Astrocyte of the hippocampus (primary cell): ENCODE data around the gene MTA3.
"Not testable (repeated sequence)": the region's sequence is repeated elsewhere in the genome, so short reads cannot be mapped to it uniquely, and the experiment has no call there.

Experiments
- DNase-seq: peaks from one replicate; pipeline ENCODE4 v3.0.0; 2011; ENCODE audit warnings: low read depth, low spot score

MTA3 gene

DNA sequence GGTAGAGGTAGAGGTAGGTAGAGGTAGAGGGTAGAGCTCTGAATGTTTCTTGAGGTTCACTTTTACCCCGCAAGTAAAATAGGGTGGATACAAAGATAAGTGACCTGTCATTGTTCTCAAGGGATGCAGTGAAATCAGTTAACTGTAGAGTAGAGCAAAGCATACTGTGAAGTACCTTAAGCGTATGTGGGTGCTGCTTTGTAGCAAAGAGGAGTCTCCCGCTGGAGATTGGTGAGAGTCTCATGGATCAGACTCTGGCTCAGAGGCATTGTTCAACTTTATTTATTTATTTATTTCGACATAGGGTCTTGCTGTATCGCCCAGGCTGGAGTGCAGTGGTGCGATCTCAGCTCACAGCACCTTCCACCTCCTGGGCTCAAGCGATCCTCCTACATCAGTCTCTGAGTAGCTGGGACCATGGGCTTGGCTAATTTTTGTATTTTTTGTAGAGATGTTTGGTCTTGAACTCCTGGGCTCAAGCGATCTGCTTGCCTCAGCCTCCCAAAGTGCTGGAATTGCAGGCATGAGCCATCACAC is 38.7 kb downstream of the MTA3 start:
- no peak for DNase-seq

DNA sequence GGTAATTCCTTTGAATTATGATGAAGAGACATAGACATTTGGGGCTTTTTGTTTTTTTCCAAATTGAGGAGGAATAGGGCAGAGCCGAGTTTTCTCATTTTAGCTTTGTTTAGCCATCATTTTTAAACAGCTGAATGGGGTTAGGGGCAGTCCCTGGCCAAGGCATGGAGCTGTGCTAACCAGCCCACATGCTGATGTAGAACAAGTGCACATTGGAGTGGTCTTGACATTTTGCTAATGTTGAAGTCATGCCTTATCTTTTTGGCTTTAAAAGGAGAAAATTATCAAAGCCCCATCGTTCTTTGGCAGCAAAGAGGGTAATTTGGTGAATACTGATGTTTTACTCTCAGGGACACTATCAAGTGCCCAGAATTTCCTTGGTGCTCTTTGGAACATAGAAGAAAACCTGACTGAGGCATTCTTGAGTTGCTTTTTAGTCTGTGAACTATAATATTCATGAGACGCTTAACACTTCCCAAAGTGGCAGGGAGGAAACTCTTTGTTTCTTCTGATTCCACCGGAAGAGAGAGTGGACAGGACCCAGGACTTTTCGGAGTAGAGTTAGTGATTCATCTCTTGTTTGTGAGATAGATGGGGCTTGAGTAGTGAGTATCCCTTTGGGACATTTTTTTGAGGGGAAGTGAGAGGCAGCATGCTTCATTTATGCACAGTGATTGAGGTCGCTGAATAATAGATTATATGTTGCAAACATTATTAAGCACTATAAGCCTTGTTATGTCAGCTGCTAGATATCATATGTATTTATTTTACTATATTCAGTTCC is 45.0 kb downstream of the MTA3 start:
- no peak for DNase-seq

DNA sequence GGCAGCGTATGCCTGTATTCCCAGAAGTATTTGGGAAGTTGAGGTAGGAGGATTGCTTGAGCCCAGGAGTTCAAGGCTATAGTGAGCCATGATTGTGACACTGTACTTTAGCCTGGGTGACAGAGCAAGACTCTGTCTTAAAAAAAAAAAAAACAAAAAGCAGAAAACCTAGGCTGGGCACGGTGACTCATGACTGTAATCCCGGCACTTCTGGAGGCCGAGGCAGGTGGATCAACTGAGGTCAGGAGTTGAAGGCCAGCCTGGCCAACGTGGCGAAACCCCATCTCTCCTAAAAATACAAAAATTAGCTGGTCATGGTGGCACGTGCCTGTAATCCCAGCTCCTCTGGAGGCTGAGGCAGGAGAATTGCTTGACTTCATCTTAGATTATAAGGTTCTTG is 46.4 kb downstream of the MTA3 start:
- no peak for DNase-seq

DNA sequence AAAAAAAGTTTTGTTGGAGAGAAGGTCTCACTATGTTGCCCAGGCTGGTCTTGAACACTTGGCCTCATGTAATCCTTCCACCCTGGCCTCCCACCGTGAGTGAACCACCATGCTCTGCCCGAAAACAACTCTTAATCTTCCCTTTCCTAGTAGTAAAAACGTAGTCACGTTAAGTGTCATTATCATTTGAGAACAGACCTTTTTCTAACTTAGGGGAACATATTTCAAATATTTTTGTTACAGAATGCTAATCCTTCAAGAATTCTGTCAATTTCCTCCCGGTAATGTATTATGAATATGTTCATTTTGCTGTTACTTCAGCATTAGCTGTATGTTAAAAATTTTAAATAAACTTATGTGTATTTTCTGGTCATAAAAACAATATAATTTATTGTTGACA is 49.7 kb downstream of the MTA3 start:
- no peak for DNase-seq

DNA sequence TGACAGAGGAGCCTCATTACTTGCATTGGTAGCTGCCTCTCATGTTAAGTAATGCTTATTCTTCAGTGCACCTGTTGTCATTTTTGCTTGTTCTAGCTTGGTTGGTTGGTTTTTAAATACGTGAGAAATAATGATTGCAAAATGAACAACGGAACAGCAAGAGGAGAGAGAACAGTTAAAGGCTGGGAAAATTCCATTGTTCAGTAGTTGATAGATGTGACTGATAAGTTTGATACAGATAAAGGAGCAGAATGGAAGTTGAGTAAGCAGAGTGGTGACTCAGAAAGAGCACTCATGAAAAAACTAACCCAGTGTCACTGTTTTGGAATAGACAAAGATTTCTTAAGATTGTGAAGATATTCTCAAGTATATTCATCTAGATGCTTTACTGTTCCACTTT is 50.5 kb downstream of the MTA3 start:
- DNase-seq = peak; percentile 28

DNA sequence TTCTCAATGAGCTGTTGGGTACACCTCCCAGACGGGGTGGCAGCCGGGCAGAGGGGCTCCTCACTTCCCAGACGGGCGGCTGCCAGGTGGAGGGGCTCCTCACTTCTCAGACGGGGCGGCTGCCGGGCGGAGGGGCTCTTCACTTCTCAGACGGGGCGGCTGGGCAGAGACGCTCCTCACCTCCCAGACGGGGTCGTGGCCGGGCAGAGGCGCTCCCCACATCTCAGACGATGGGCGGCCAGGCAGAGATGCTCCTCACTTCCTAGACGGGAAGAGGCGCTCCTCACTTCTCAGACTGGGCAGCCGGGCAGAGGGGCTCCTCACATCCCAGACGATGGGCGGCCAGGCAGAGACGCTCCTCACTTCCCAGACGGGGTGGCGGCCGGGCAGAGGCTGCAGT is 53.2 kb downstream of the MTA3 start:
- DNase-seq = not testable (repeated sequence)

DNA sequence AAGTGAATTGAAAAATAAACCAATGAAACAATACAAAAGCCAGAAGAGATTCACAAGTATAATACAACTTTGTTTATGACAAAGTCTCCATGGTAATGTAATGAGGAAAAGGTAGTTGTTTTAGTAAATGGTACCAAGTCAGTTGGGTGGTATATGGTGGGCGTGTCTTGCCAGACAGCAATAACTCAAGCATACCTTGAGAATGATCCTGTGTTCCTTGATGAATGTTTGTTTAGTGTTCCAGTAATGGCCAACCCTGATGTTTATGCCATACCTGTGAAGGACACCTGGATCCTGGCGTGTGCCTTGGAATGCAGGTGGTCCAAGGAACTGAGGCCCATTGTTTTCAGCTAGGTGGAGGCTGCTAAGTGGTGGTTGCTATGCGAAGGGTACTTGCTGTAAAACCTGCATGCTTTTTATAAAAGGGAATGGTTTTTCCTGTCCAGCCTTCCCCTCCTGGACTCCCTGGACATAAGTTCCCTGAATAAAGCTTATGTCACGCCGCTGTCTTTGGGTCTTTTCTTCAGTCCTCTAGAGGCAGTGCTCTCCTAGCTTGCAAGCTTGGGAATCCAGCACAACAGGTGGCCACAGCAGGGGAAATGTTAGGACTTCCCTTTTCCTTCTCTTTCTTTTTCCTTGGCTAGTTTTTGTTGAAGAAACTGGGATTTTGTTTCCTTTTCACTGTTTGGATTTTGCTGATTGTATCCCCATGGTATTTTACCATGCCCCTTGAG is 54.7 kb downstream of the MTA3 start:
- no peak for DNase-seq

DNA sequence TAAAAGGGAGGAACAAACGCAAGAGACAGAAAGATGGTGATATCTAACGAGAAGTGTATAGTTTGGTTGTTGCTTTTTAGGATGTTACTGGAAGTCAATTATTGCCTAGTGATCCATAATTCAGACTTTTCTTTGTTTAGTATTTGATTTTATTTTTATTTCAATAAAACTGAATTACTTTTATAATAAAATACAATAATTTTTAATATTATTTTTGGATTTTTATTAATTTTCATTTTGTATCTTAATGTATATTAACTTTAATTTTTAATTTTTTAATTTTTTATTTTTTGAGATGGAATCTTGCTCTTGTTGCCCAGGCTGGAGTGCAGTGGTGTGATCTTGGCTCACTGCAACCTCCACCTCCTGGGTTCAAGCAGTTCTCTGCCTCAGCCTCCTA is 55.6 kb downstream of the MTA3 start:
- no peak for DNase-seq

DNA sequence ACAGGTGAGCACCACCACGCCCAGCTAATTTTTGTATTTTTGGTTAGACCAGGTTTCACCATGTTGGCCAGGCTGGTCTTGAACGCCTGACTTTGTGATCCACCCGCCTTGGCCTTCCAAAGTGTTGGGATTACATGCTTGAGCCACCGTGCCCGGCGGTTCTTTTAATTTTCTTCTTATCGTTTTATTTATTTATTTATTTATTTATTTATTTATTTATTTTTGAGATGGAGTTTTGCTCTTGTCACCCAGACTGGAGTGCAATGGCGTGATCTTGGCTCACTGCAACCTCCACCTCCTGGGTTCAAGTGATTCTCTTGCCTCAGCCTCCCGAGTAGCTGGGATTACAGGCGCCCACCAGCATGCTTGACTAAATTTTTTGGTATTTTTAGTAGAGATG is 59.6 kb downstream of the MTA3 start:
- DNase-seq = not testable (repeated sequence)

DNA sequence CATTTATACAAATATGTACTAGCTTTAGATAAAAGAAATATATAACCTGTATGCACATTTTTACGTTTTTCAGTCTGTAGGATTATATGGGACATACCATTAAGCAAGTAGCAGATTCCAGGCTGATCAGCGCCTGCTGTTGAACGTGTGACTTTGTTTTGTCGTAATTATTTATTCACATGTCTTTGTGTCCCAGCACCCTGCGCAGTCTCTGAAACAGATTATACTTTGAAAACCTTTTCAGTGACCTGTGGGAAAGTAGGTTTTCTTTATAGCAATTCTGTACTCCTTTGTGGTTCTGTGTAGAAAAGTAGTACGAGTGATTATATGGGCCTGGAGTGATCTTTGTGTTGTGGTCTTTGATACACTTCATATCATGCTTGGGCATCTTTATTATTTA is 68.5 kb downstream of the MTA3 start:
- no peak for DNase-seq

DNA sequence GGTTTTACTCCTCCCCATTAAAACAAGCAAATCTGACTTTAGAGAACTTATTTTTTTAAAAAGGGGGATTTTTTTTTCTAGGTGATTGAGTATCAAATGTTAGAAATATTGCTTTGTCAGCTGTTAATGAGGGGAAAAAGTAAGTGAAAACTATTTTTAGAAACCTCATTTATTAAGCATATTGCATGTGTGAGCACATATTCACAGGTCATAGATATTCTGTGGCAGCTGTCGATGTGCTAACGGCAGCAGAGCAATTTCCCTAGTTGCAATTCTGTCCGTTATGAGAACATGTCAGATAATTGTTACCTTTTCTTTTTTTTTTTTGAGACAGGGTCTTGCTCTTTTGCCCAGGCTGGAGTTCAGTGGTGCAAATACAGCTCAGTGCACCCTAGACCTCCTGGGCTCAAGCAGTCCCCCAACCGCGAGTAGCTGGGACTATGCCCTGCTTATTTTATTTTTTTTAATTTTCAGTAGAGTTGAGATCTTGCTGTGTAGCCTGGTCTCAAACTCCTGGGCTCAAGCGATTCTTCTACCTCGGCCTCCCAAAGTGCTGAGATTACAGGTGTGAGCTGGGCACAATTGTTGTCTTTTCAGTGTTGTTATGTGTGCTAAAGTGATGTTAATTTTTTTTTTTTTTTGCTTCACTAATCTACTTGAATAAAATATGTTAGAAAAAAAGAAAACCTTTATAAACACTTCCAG is 69.8 kb downstream of the MTA3 start:
- DNase-seq = no peak

DNA sequence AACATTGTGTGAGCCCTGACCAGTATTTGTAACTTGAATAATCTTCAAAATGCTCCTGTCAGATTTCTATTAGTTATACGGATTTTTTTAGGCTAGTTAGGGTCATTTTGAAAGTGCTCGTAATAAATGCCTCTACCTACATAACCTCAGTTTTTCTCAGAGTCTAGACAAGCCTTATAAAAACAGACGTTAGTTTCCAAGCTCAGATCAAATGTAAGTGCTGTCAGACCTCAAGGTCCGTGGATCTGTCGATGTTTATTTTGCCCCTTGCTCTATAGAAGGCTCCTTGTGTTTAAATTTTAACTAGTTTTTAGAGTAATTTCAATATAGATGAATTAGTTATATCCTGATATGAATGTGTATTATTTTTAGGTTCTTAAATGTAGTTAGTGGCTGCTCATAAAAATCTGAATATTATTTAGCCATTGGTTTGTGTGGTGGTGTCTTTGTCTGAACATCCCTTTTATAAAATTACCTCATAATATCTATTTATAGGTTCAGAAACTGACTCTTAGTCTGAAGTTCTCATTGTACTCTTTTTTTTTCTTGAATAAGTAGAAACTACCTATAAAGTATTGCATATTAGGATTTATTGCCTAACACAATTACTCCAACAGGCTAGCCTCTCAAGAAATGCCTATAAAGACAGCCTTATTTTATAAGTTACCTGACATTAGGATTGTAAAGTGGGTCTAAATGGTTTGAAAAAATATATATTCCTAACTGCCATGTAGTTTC is 71.1 kb downstream of the MTA3 start:
- no peak for DNase-seq

DNA sequence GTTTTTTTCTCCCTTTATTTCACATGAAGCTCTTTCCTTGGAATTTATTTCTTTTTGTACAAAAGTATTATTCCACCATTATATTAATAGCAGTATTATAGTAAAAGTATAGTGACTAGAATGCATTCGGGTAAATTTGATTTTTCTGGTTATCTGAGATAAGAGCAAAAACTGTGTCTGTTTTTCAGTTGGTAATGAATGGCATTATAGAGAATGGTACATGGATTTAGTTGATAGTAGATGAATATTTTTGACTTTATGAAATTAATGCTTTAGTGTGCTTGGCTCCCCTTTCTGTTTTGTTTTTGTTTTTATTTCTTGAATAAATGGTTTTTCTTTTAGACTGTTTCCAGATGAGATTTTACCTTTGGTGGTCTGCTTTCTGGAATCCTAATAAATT is 71.8 kb downstream of the MTA3 start:
- DNase-seq = no peak

DNA sequence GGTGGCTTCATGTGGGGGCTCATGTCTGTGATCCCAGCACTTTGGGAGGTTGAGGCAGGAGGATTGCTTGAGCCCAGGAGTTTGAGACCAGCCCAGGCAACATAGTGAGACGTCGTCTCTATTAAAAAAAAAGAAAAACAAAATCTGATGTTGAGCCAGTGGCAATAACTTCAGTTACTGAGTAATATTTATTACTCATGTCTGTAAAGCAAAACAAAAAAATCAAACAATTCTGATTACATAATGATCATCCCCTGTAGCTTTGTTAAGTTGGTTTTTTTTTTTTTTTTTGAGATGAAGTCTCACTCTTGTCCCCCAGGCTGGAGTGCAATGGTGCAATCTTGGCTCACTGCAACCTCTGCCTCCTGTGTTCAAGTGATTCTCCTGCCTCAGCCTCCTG is 73.9 kb downstream of the MTA3 start:
- not testable (repeated sequence) for DNase-seq

DNA sequence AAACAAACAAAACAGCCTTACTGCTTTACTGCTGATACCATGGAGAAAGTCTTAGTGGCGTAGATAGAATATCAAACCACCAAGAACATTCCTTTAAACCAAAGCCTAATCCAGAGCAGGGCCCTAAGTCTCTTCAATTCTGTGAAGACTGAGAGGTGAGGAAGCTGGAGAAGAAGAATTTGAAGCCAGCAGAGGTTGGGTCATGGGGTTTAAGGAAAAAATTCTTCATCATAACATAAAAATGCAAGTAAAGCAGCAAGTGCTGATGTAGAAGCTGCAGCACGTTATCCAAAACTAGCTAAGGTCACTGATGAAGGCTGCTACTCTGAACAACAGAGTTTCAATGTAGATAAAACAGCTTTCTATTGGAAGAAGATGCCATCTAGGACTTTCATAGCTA is 77.1 kb downstream of the MTA3 start:
- DNase-seq = no peak

DNA sequence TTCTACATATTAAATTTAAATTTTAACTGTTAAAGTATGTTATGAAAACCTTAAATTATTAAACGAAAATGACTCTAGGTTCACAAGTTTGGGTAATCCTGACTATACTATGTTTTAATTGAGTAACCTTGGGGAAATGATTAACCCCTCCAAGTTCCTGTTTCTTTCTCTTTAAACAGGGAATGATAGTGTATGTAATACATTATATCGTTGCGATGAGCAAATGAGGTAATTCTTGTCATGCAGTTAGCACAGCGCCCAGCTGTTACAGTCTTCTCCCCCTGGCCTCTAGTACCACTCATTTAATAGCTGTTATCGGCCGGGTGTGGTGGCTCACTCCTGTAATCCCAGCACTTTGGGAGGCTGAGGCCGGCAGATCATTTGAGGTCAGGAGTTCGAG is 80.4 kb downstream of the MTA3 start:
- DNase-seq = no peak

DNA sequence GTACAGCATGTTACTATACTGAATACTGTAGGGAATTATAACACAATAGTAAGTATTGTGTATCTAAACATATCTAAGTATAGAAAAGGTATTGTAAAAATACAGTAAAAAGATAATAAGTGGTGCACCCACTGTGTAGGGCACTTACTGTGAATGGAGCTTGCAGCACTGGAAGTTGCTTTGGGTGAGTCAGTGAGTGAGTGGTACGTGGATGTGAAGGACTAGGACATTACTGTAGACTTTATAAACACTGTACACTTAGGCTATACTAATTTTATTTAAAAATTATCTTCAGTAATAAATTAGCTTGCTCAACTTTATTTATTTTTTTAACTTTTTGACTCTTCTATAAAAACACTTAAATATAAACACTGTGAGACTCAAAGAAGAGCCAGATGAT is 82.6 kb downstream of the MTA3 start:
- DNase-seq = no peak

DNA sequence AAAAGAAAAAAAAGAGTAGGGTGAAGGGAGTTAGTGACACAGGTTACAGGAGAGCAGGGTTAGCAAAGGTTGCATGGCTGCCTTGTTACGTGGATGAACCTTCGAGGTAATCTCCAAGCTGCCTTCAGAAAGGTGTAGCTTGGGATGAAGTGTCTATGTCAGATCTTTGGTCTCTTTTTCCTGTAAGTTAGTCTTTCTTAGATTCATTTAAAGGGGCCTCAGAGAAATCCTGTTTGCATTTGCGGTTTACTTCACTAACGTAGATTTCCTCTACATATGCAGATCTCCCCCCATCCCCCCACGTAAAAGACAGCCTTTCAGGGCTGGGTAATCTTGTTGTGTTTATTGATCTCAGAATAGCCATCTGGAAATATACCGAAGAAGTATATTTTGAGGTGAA is 83.7 kb downstream of the MTA3 start:
- no peak for DNase-seq

DNA sequence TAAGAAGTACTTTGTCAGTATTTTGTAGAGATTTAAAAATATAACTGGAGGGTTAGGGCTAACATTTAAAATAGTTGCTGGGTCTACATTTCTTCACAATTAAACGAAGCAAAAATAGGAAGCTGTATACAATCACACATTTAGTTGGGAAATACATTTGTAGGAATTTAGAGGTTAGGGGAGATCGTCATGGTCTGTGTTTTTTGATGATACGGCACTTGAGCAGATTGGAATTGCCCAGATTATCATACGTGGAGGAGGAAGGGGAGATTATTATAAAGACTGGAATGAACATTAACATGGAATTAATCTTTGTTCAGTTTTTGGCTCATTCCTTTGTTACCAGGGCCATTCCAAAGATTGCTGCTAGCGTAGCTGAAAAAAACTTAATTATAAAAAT is 84.6 kb downstream of the MTA3 start:
- DNase-seq = no peak

DNA sequence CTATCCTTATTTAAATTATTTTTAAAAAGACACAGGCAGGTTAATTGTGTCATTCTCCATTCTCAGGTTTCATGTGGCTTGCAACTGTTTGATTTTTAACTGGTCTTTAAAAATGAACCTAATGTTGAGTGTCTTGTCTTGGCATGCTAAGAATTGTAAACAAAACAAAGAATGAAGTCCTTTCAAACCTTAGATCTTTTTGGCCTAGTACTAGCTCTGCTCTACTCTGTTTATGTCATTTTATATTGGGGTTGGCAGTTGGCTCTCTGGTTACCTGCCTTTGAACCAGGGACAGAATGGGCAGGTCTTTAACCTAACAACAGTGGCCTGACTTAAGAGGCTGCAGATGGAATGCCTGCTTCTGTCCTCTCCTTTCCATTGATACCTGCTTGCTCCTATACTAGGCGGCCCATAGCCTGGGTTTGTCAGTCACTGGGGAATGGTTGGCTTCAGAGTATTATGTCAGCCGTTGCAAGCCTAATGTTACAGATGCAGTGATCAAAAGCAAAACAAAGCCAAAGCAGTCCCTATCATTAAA is 85.5 kb downstream of the MTA3 start:
- no peak for DNase-seq

DNA sequence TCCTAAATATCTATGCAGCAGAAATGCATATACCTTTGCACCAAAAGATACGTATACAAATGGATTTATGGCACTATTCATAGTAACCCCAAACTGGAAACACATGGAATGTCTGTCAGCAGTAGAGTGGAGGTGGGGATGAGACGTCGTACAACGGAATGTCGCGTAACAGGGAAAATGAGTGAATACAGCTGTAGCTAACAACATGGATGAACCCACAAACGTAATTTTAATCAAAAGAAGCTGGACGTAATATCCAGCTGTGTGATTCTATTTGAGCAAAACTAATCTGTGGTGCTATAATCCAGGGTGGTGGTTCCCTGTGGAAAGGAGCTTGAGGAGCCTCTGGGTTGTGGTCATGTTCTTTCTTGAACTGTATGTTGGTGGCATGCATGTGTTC is 89.9 kb downstream of the MTA3 start:
- no peak for DNase-seq

DNA sequence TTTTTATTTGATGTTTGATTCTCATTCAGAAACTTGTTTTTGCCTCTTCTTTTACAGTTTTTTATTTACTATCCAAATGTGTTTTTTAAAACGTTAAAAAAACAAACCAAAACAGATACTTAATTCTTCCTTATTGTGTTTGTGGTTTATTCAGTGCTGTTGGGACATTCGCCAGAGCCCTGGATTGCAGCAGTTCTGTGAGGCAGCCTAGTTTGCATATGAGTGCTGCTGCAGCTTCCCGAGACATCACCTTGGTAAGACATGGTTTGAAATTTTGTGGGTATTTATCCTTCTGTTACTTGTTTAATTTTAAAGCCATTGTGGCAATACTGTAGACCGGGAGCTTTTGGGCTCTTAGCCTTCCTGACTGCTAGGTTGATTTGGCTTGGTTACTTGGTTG is 91.2 kb downstream of the MTA3 start:
- DNase-seq = peak; percentile 73
